ENCODE results near the gene TDRD12. TPM values are rescaled to one million over a fixed set of nuclear protein-coding genes. Genes with fewer than 3 reads are reported as not detected.
"Not testable (repeated sequence)": the region's sequence is repeated elsewhere in the genome, so short reads cannot be mapped to it uniquely, and the experiment has no call there.

Gene TDRD12
- total RNA-seq, 2 experiments from 2014 or later, result 0.12 to 0.23 TPM

GRCh38 chr19:32787895-32788294 lies 68.3 kb downstream of the TDRD12 start:
- H3K4me3 Mint-ChIP-seq; ATAC-seq; DNase-seq; CTCF ChIA-PET; H3K36me3 Mint-ChIP-seq (ENCODE audit: low read depth); H3K27me3 Mint-ChIP-seq; intact Hi-C loops (cut with DNase I, micrococcal nuclease); H3K27ac Mint-ChIP-seq: not testable (repeated sequence)
- Mint-ChIP-seq H3K9me3 (ENCODE audit: low read depth) (peaks cover 18% of the 10 kb centered on the region), H3K4me1 (peaks cover 14% of the 10 kb centered on the region)
- POLR2A ChIA-PET, result interaction anchor here (0.6 kb wide), 1 partner anchor 89 kb away, joined by 5 read pairs; no protein-coding TSS in a partner anchor

GRCh38 chr19:32789429-32789828 lies 69.9 kb downstream of the TDRD12 start:
- ATAC-seq, result no peak
- H3K4me1 Mint-ChIP-seq, result peaks cover 23% of the 10 kb centered on the region
- peaks cover 14% of the 10 kb centered on the region for H3K9me3 Mint-ChIP-seq (ENCODE audit: low read depth)

GRCh38 chr19:32798201-32798600 lies 78.6 kb downstream of the TDRD12 start:
- intact Hi-C loops (cut with DNase I, micrococcal nuclease), result no loop called here
- Mint-ChIP-seq H3K27me3 (no peaks in the 10 kb centered on the region), H3K9me3 (ENCODE audit: low read depth) (no peaks in the 10 kb centered on the region)

More at GRCh38 chr19:32789429-32789828, 69.9 kb downstream of the TDRD12 start:
- POLR2A ChIA-PET, result no interaction called here
- DNase-seq, result no peak
- H3K27me3 Mint-ChIP-seq, result no peaks in the 10 kb centered on the region
- H3K27ac Mint-ChIP-seq, result no peak overlapping the region
- intact Hi-C loops (cut with DNase I, micrococcal nuclease), result no loop called here
- no peak overlapping the region for H3K4me3 Mint-ChIP-seq
- CTCF ChIA-PET, result interaction anchor here (0.9 kb wide), 2 partner anchors 22 to 113 kb away, joined by 3 read pairs; no protein-coding TSS in a partner anchor
- H3K36me3 Mint-ChIP-seq (ENCODE audit: low read depth), result no peaks in the 10 kb centered on the region

GRCh38 chr19:32800191-32800590 lies 80.6 kb downstream of the TDRD12 start:
- Mint-ChIP-seq H3K27me3 (no peaks in the 10 kb centered on the region), H3K36me3 (ENCODE audit: low read depth) (no peaks in the 10 kb centered on the region), H3K9me3 (ENCODE audit: low read depth) (no peaks in the 10 kb centered on the region), H3K4me1 (peaks cover 25% of the 10 kb centered on the region), H3K4me3 (no peak overlapping the region), H3K27ac (no peak overlapping the region)
- DNase-seq (no peak), ATAC-seq (no peak)
- POLR2A ChIA-PET, result no interaction called here
- intact Hi-C loops (cut with DNase I, micrococcal nuclease), result no loop called here
- CTCF ChIA-PET, result no interaction called here

More at GRCh38 chr19:32798201-32798600, 78.6 kb downstream of the TDRD12 start:
- ATAC-seq, result no peak
- CTCF ChIA-PET, result no interaction called here
- Mint-ChIP-seq H3K36me3 (ENCODE audit: low read depth) (no peaks in the 10 kb centered on the region), H3K4me1 (peaks cover 41% of the 10 kb centered on the region), H3K4me3 (no peak overlapping the region), H3K27ac (no peak overlapping the region)
- DNase-seq, result no peak
- POLR2A ChIA-PET, result no interaction called here

GRCh38 chr19:32800754-32801153 lies 81.2 kb downstream of the TDRD12 start:
- Mint-ChIP-seq H3K9me3 (ENCODE audit: low read depth) (no peaks in the 10 kb centered on the region), H3K36me3 (ENCODE audit: low read depth) (no peaks in the 10 kb centered on the region), H3K4me3 (no peak overlapping the region), H3K4me1 (peaks cover 20% of the 10 kb centered on the region), H3K27me3 (no peaks in the 10 kb centered on the region), H3K27ac (no peak overlapping the region)
- POLR2A ChIA-PET, result no interaction called here
- CTCF ChIA-PET, result no interaction called here
- ATAC-seq (no peak), DNase-seq (no peak)
- intact Hi-C loops (cut with DNase I, micrococcal nuclease), result no loop called here

- Mint-ChIP-seq H3K4me3 (no peak overlapping the region), H3K36me3 (ENCODE audit: low read depth) (no peaks in the 10 kb centered on the region), H3K4me1 (peaks cover 13% of the 10 kb centered on the region), H3K9me3 (ENCODE audit: low read depth) (no peaks in the 10 kb centered on the region), H3K27ac (no peak overlapping the region), H3K27me3 (no peaks in the 10 kb centered on the region)
- POLR2A ChIA-PET, result no interaction called here
- DNase-seq (no peak), ATAC-seq (no peak)
- intact Hi-C loops (cut with DNase I, micrococcal nuclease), result no loop called here
- CTCF ChIA-PET, result no interaction called here
Observed at GRCh38 chr19:32802840-32803239, 83.3 kb downstream of the TDRD12 start.

- ATAC-seq (no peak), DNase-seq (no peak)
- peaks cover 14% of the 10 kb centered on the region for H3K4me1 Mint-ChIP-seq
- CTCF ChIA-PET, result no interaction called here
- H3K36me3 Mint-ChIP-seq (ENCODE audit: low read depth), result no peaks in the 10 kb centered on the region
- H3K27me3 Mint-ChIP-seq, result no peaks in the 10 kb centered on the region
- no peaks in the 10 kb centered on the region for H3K9me3 Mint-ChIP-seq (ENCODE audit: low read depth)
- H3K4me3 Mint-ChIP-seq, result no peak overlapping the region
- H3K27ac Mint-ChIP-seq, result no peak overlapping the region
- POLR2A ChIA-PET, result no interaction called here
- intact Hi-C loops (cut with DNase I, micrococcal nuclease), result no loop called here
Observed at GRCh38 chr19:32808236-32808635, 88.7 kb downstream of the TDRD12 start.

GRCh38 chr19:32809254-32809653 lies 89.7 kb downstream of the TDRD12 start:
- DNase-seq (no peak), ATAC-seq (peak; percentile 33)
- ChIA-PET CTCF (no interaction called here), POLR2A (interaction anchor here (1.2 kb wide), 1 partner anchor 9 kb away, joined by 3 read pairs; no protein-coding TSS in a partner anchor)
- H3K36me3 Mint-ChIP-seq (ENCODE audit: low read depth), result no peaks in the 10 kb centered on the region
- H3K4me1 Mint-ChIP-seq, result peaks cover 21% of the 10 kb centered on the region
- no peak overlapping the region for H3K4me3 Mint-ChIP-seq
- intact Hi-C loops (cut with DNase I, micrococcal nuclease), result no loop called here
- H3K9me3 Mint-ChIP-seq (ENCODE audit: low read depth), result no peaks in the 10 kb centered on the region
- H3K27me3 Mint-ChIP-seq, result no peaks in the 10 kb centered on the region
- no peak overlapping the region for H3K27ac Mint-ChIP-seq

GRCh38 chr19:32809754-32810153 lies 90.2 kb downstream of the TDRD12 start:
- Mint-ChIP-seq H3K4me1 (peaks cover 22% of the 10 kb centered on the region), H3K27me3 (no peaks in the 10 kb centered on the region), H3K36me3 (ENCODE audit: low read depth) (no peaks in the 10 kb centered on the region), H3K4me3 (no peak overlapping the region), H3K9me3 (ENCODE audit: low read depth) (no peaks in the 10 kb centered on the region), H3K27ac (no peak overlapping the region)
- ATAC-seq (peak; percentile 39), DNase-seq (no peak)
- CTCF ChIA-PET, result interaction anchor here (0.6 kb wide), 1 partner anchor 27 kb away, joined by 3 read pairs; no protein-coding TSS in a partner anchor
- POLR2A ChIA-PET, result interaction anchor here (1.2 kb wide), 1 partner anchor 8 kb away, joined by 3 read pairs; no protein-coding TSS in a partner anchor
- intact Hi-C loops (cut with DNase I, micrococcal nuclease), result no loop called here

- no peak for DNase-seq
- H3K4me1 Mint-ChIP-seq, result peaks cover 22% of the 10 kb centered on the region
- no peak overlapping the region for H3K4me3 Mint-ChIP-seq
- no peaks in the 10 kb centered on the region for H3K9me3 Mint-ChIP-seq (ENCODE audit: low read depth)
- intact Hi-C loops (cut with DNase I, micrococcal nuclease), result no loop called here
- ATAC-seq, result no peak
- no peaks in the 10 kb centered on the region for H3K27me3 Mint-ChIP-seq
- no peaks in the 10 kb centered on the region for H3K36me3 Mint-ChIP-seq (ENCODE audit: low read depth)
- CTCF ChIA-PET, result interaction anchor here (0.6 kb wide), 1 partner anchor 27 kb away, joined by 3 read pairs; no protein-coding TSS in a partner anchor
- no peak overlapping the region for H3K27ac Mint-ChIP-seq
- POLR2A ChIA-PET, result no interaction called here
Observed at GRCh38 chr19:32810452-32810851, 90.9 kb downstream of the TDRD12 start.

- Mint-ChIP-seq H3K27ac (no peak overlapping the region), H3K36me3 (ENCODE audit: low read depth) (no peaks in the 10 kb centered on the region), H3K9me3 (ENCODE audit: low read depth) (no peaks in the 10 kb centered on the region), H3K4me3 (no peak overlapping the region), H3K4me1 (peaks cover 22% of the 10 kb centered on the region), H3K27me3 (no peaks in the 10 kb centered on the region)
- DNase-seq (no peak), ATAC-seq (no peak)
- POLR2A ChIA-PET, result no interaction called here
- intact Hi-C loops (cut with DNase I, micrococcal nuclease), result no loop called here
- CTCF ChIA-PET, result no interaction called here
Observed at GRCh38 chr19:32811151-32811550, 91.6 kb downstream of the TDRD12 start.

- H3K4me3 Mint-ChIP-seq, result no peak overlapping the region
- H3K27ac Mint-ChIP-seq, result no peak overlapping the region
- H3K36me3 Mint-ChIP-seq (ENCODE audit: low read depth), result no peaks in the 10 kb centered on the region
- H3K27me3 Mint-ChIP-seq, result no peaks in the 10 kb centered on the region
- intact Hi-C loops (cut with DNase I, micrococcal nuclease), result no loop called here
- no peak for DNase-seq
- POLR2A ChIA-PET, result no interaction called here
- H3K9me3 Mint-ChIP-seq (ENCODE audit: low read depth), result no peaks in the 10 kb centered on the region
- ATAC-seq, result no peak
- CTCF ChIA-PET, result no interaction called here
- H3K4me1 Mint-ChIP-seq, result peaks cover 22% of the 10 kb centered on the region
Observed at GRCh38 chr19:32812036-32812435, 92.5 kb downstream of the TDRD12 start.

GRCh38 chr19:32812571-32812970 lies 93.0 kb downstream of the TDRD12 start:
- POLR2A ChIA-PET, result no interaction called here
- no peak for ATAC-seq
- no peaks in the 10 kb centered on the region for H3K9me3 Mint-ChIP-seq (ENCODE audit: low read depth)
- H3K27ac Mint-ChIP-seq, result no peak overlapping the region
- no peak for DNase-seq
- no peak overlapping the region for H3K4me3 Mint-ChIP-seq
- H3K36me3 Mint-ChIP-seq (ENCODE audit: low read depth), result no peaks in the 10 kb centered on the region
- CTCF ChIA-PET, result interaction anchor here (0.8 kb wide), 1 partner anchor 11 kb away, joined by 3 read pairs; no protein-coding TSS in a partner anchor
- peaks cover 22% of the 10 kb centered on the region for H3K4me1 Mint-ChIP-seq
- H3K27me3 Mint-ChIP-seq, result no peaks in the 10 kb centered on the region
- intact Hi-C loops (cut with DNase I, micrococcal nuclease), result no loop called here

Data from activated CD4-positive, alpha-beta T cell treated with anti-CD3 and anti-CD28 coated beads for 36 hours (primary cell).